Neural crest cell (in vitro differentiated cells): ENCODE results near the gene ANKRD60. TPM values are rescaled to one million over a fixed set of nuclear protein-coding genes. Genes with fewer than 3 reads are reported as not detected.

Source experiments
- DNase-seq: peaks from one replicate; pipeline ENCODE4 v3.0.0; 2021; ENCODE audit warnings: low read depth, mixed read lengths, low spot score
- H3K27ac Mint-ChIP-seq: one replicate; pipeline ENCODE4 v1.8.0; 2021; ENCODE audit warnings: mild to moderate bottlenecking, mixed read lengths; ENCODE audit not compliant: unreplicated experiment
- H3K27me3 Mint-ChIP-seq: 2 replicates; pipeline ENCODE4 v1.8.0; 2021; ENCODE audit warnings: low read depth, mild to moderate bottlenecking, mixed read lengths
- H3K36me3 Mint-ChIP-seq: 2 replicates; pipeline ENCODE4 v1.8.0; 2021; ENCODE audit warnings: low read depth, mild to moderate bottlenecking, mixed read lengths
- H3K4me1 Mint-ChIP-seq: 2 replicates; pipeline ENCODE4 v1.8.0; 2021; ENCODE audit warnings: mixed read lengths
- H3K4me3 Mint-ChIP-seq: one replicate; pipeline ENCODE4 v1.8.0; 2021; ENCODE audit warnings: mild to moderate bottlenecking, mixed read lengths
- H3K9me3 Mint-ChIP-seq: 2 replicates; pipeline ENCODE4 v1.8.0; 2021; ENCODE audit warnings: mixed read lengths
- CTCF ChIP-seq: fragments of 200-600 bp; sonication (generic); conservative IDR thresholded peaks from 2 replicates; pipeline ENCODE4 v1.5.0; 2021; ENCODE audit warnings: antibody characterized with exemption, mild to moderate bottlenecking
- total RNA-seq: library from RNA; stranded (reverse); gene quantifications from 2 replicates; pipeline ENCODE4 v1.2.1, GENCODE V29; 2021

The ANKRD60 gene
- total RNA-seq, 1 donor from 2014 or later: not detected

DNA sequence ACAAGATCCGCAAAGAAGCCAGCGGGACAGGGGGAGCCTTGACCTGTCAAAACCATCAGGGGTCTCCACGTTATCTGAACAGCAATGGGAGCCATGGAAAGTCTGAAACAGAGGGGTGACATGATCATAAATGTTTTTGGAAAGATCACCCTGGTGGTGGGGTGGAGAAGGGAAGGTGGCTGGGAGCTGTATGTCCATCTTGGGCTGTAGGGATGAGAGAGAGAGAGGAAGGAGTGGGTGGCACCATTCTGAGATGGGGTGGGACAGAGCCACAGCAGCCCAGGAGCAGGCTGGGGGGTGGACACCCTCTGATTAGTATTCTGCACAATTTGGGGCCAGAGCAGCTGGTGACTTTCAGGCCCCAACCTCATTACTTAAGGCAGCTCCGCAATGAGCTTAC lies 30.1 kb downstream of the ANKRD60 start:
- H3K4me3 Mint-ChIP-seq: no peak overlapping the region
- no peaks in the 10 kb centered on the region for H3K4me1 Mint-ChIP-seq
- no peak for DNase-seq
- peaks cover 5% of the 10 kb centered on the region for H3K9me3 Mint-ChIP-seq
- no peak overlapping the region for H3K27ac Mint-ChIP-seq
- no peaks in the 10 kb centered on the region for H3K36me3 Mint-ChIP-seq
- TF ChIP-seq CTCF: no peak
- H3K27me3 Mint-ChIP-seq: peaks cover 5% of the 10 kb centered on the region

DNA sequence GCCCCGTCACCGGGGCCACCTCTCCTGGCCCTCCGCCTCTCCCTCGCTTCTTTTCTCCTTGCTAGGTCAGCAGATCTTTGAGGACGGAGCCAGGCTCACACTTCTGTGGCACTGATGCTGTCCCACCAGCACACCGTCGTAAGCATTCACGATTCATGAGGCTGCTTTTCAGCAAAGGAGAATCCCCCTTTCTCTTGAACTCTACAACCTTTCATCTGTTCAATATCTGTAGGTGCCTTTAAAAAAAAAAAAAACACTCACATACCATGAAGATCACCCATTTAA lies 31.3 kb downstream of the ANKRD60 start:
- no peaks in the 10 kb centered on the region for H3K4me1 Mint-ChIP-seq
- H3K27me3 Mint-ChIP-seq: peaks cover 8% of the 10 kb centered on the region

DNA sequence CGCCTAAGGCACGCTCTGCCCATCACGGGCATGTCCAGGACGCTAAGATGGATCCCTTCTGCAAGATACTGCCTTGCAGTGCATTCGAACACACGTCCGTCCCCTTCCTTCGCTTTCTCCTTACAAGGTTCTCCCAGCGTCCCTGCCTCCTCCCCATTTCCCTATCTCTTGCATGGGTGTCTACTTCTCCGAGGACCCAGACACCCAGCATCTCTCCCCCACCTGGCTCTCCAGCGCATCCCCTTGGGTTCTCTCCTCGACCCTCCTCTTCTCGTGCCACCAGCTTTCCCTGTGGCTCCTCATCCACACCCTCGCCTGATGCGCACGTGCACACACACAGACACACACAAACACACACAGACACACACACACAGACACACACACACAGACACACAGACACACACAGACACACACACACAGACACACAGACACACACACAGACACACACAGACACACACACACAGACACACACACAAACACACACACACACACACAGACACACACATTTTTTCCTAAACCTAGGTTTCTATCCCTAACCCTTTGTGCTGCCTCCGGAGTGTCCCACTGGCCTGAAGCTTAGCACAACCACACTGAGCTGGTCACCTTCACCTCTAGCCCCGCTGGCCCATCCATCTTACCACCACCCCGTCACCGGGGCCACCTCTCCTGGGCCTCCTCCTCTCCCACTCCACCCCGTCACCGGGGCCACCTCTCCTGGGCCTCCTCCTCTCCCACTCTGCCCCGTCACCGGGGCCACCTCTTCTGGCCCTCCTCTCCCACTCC lies 31.9 kb downstream of the ANKRD60 start:
- Mint-ChIP-seq H3K4me3 (no peak overlapping the region), H3K36me3 (no peaks in the 10 kb centered on the region), H3K27me3 (peaks cover 7% of the 10 kb centered on the region), H3K4me1 (no peaks in the 10 kb centered on the region), H3K9me3 (peaks cover 5% of the 10 kb centered on the region), H3K27ac (no peak overlapping the region)
- DNase-seq: no peak
- TF ChIP-seq CTCF: no peak

More for the DNA sequence above, 31.3 kb downstream of the ANKRD60 start:
- Mint-ChIP-seq H3K27ac (no peak overlapping the region), H3K4me3 (no peak overlapping the region), H3K9me3 (peaks cover 5% of the 10 kb centered on the region), H3K36me3 (no peaks in the 10 kb centered on the region)
- no peak for TF ChIP-seq CTCF
- no peak for DNase-seq

DNA sequence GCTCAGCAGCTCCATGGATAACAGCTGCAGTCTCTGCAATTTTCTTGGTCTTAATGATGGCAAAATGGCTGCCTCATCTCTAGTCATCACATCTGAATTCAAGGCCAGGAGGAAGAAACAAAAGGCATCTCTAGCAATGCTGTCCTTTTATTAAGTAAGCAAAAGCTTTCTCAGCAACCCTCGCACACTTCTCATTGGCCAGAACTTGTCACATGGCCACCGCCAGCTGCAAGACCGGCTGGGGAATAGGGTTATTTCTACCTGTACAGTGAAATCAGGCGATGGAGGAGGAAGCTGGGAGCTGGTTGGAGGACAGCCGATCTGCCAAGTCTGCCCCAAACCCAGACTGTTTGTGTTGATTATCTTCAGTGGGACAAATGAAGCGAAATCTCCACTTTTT lies 33.4 kb downstream of the ANKRD60 start:
- no peak for DNase-seq
- H3K27me3 Mint-ChIP-seq: peaks cover 9% of the 10 kb centered on the region
- H3K9me3 Mint-ChIP-seq: peaks cover 5% of the 10 kb centered on the region
- H3K27ac Mint-ChIP-seq: no peak overlapping the region
- no peak for TF ChIP-seq CTCF
- no peaks in the 10 kb centered on the region for H3K4me1 Mint-ChIP-seq
- no peaks in the 10 kb centered on the region for H3K36me3 Mint-ChIP-seq
- H3K4me3 Mint-ChIP-seq: no peak overlapping the region

DNA sequence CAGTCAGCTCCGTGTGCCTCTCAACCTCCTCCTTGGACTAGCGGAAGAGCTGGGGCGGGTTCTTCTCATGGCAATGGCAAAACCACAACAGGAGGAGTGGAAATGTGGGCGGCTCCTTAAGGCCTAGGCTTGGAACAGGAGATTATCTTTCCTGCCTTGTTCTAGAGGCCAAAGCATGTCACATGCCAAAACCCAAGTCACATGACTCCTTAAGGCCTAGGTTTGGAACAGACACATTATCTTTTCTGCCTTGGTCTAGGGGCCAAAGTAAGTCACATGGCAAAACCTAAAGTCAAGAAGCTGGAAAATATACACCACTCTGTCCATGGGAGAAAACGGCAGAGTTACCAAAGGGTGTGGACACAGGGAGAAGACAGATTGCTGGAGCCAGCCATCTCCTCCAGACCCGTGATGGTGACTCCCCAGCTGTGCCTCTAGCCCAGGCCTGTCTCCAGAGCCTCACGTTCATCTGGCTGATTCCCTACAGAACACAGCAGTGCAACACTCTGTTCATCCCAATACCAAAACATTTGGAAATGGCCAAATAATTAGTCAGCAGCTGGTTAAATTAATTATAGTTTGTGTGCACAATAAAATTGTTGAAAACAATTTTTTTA lies 34.2 kb downstream of the ANKRD60 start:
- Mint-ChIP-seq H3K4me3 (no peak overlapping the region), H3K36me3 (no peaks in the 10 kb centered on the region), H3K4me1 (no peaks in the 10 kb centered on the region), H3K27ac (no peak overlapping the region), H3K9me3 (peaks cover 5% of the 10 kb centered on the region), H3K27me3 (peaks cover 13% of the 10 kb centered on the region)
- no peak for TF ChIP-seq CTCF
- DNase-seq: no peak
